GM12801 (cell line): ENCODE data around the gene ETS1.

Source experiments
- CTCF ChIP-seq: IDR thresholded peaks from one replicate; pipeline ENCODE4 v1.5.1; 2011; ENCODE audit warnings: control low read depth; ENCODE audit not compliant: insufficient read length; ENCODE audit errors: extremely low read depth

ETS1 gene

DNA sequence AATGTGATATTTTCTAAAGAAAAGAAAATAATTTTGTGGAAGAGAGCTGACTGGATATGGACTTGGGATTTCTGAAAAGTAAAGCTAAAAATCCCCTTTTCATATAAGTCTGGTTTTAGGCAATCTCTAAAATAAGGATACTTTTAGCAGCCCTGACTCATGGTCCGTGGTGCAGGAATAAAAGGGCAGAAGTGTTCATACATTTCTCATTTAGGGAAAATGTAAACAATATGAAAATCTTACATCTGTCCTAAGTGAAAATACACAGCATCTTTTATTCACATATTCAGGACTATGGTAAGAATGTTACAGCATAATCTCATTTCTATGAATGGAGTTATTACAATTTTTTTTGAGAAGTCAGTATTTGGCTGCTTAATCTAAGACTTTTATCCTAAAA is 735 bp upstream of the ETS1 start:
- TF ChIP-seq CTCF: no peak

- no peak for TF ChIP-seq CTCF
These were observed 669 bp downstream of the ETS1 start for GRCh38 chr11:128586689-128587088.

DNA sequence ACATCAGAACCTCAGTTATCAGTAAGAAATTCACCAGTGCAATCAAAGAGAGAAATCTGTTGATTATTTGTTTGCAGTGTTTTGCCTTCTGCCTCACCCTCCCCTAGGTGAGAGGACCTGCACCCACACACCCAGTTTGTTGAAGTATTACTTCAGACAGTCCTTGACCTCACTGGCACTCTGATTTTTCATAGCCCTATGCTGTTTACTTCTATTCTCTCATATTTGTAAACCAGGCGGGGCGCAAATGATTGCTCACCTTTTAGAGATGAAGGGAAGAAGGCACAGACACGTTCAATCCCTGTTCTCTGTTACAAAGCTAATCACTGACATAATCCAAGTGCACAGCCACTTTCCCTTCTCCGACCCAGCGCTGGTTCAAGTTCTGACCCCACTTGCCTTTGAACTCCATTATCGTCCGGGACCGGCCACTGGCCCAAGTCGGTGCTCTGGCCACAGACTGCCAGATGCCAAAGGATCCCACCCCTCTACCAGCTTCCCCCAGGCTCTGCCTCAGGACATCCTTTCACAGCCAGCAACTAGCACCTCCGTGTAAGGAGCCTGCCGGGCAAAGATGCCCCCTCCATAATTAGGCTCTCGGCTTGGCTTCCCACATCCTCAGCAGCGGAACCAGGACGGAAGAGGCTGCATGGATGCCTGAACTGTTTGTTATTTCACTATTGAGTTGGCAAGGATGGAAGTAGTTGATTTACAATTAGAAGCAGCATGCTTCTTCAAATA is 1.7 kb downstream of the ETS1 start:
- no peak for TF ChIP-seq CTCF

GRCh38 chr11:128584253-128584652 is 3.1 kb downstream of the ETS1 start:
- no peak for TF ChIP-seq CTCF

DNA sequence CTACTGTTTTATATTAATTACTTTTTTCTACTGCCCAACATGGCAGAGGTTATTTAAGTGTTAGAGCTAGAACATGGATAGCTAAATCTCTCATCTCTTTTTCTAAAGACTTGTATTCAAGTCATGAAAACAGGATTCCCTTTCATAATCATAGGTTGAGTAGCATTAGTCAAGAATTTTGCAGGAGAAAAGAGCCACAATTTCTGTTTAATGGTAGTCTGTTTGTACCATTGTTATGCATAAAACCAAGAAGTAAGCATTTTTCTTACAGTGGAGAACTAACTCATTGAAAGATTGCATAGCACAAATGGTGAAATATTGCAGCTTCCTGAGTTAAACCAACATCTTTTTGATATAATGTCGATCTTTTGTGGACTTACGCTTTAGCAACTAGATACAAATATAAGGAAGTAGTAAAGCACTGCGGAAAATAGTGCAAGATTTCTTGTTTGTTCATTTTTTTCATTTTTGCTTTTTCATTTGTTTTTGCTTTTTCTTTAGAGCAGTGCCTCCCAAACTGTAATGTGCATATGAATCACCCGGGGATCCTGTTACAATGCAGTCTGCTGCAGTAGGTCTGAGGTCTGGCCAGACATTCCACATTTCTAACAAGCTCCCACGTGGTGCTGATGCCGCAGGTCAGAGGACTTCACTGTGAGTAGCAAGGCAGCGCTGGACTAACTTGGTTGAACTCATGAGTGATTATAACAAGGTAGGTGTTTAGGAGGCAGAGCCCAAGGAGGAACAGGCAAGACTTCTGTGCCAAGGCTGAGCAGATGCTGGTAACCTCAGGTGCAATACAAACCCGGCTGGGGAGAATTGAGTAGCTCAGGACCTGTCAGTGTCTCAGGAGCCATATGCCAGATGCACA is 4.6 kb downstream of the ETS1 start:
- no peak for TF ChIP-seq CTCF

GRCh38 chr11:128581561-128582272 is 5.6 kb downstream of the ETS1 start:
- no peak for TF ChIP-seq CTCF

GRCh38 chr11:128580612-128581011 is 6.7 kb downstream of the ETS1 start:
- TF ChIP-seq CTCF: no peak
